CD14-positive monocyte (primary cell): Measurements from ENCODE around the gene TXK. TPM values are rescaled to one million over a fixed set of nuclear protein-coding genes. Genes with fewer than 3 reads are reported as not detected.

Source experiments
- DNase-seq, 3 donors: peaks; one replicate each; pipeline ENCODE4 v3.0.0-alpha.2; 2011 to 2022
- H2AFZ ChIP-seq: 2 replicates; pipeline ENCODE4 v1.6.0; 2012; ENCODE audit warnings: mild to moderate bottlenecking, low read depth, low read length, inconsistent platforms; ENCODE audit not compliant: insufficient read depth, poor library complexity, severe bottlenecking
- H3K27ac ChIP-seq, 2 donors: 1 replicate in 1 of 2; 2 replicates in 1 of 2; pipeline ENCODE4 v1.5.1; 2012 to 2013; ENCODE audit warnings: low read length in 2 of 2, control low read depth in 1 of 2, inconsistent platforms in 1 of 2, low read depth in 1 of 2, mild to moderate bottlenecking in 1 of 2
- H3K27me3 ChIP-seq, 2 donors: one replicate each; pipeline versions ENCODE4 v1.6.0 to v1.6.1; 2011 to 2013; ENCODE audit warnings: low read length in 2 of 2; ENCODE audit not compliant: control insufficient read depth in 2 of 2, insufficient read depth in 2 of 2
- H3K36me3 ChIP-seq, 2 donors: replicated peaks in 1 of 2; 1 replicate in 1 of 2; 2 replicates in 1 of 2; pipeline versions ENCODE4 v1.5.1 to v1.6.1; 2012 to 2013; ENCODE audit warnings: low read length in 2 of 2, control low read depth in 1 of 2, inconsistent platforms in 1 of 2, mild to moderate bottlenecking in 1 of 2; ENCODE audit not compliant: insufficient read depth in 2 of 2, control insufficient read depth in 1 of 2
- H3K4me1 ChIP-seq, 2 donors: 1 replicate in 1 of 2; 2 replicates in 1 of 2; pipeline versions ENCODE4 v1.5.1 to v1.6.1; 2012 to 2013; ENCODE audit warnings: low read length in 2 of 2, control low read depth in 1 of 2, inconsistent platforms in 1 of 2, mild to moderate bottlenecking in 1 of 2, moderate library complexity in 1 of 2; ENCODE audit not compliant: insufficient read depth in 2 of 2, control insufficient read depth in 1 of 2
- H3K4me2 ChIP-seq: replicated peaks from 2 replicates; pipeline ENCODE3; 2012; ENCODE audit warnings: low read length, moderate library complexity, mild to moderate bottlenecking; ENCODE audit not compliant: poor library complexity, severe bottlenecking; ENCODE audit errors: extremely low read depth
- H3K4me3 ChIP-seq, 3 experiments: fragments of 200-600 bp in 1 of 3; sonication (generic) in 1 of 3; replicated peaks in 1 of 3; 1 replicate in 2 of 3; 2 replicates in 1 of 3; pipeline ENCODE4 v1.5.1; 2011 to 2013; ENCODE audit warnings: low read length in 3 of 3, mild to moderate bottlenecking in 3 of 3, control low read depth in 2 of 3, low read depth in 2 of 3, inconsistent platforms in 1 of 3, moderate library complexity in 1 of 3
- H3K79me2 ChIP-seq: 2 replicates; pipeline ENCODE4 v1.6.0; 2012; ENCODE audit warnings: mild to moderate bottlenecking, control low read depth, inconsistent platforms, low read length, moderate library complexity; ENCODE audit not compliant: insufficient read depth
- H3K9ac ChIP-seq: 2 replicates; pipeline ENCODE4 v1.6.0; 2017; ENCODE audit warnings: low read length, mild to moderate bottlenecking; ENCODE audit not compliant: insufficient read depth, poor library complexity, severe bottlenecking
- H3K9me3 ChIP-seq, 2 donors: replicated peaks in 1 of 2; 1 replicate in 1 of 2; 2 replicates in 1 of 2; pipeline versions ENCODE4 v1.5.1 to v1.6.1; 2012 to 2013; ENCODE audit warnings: low read length in 2 of 2, control low read depth in 1 of 2; ENCODE audit not compliant: control insufficient read depth in 1 of 2, insufficient read depth in 1 of 2
- H4K20me1 ChIP-seq: 2 replicates; pipeline ENCODE4 v1.6.0; 2012; ENCODE audit warnings: mild to moderate bottlenecking, low read length, control low read depth, moderate library complexity; ENCODE audit not compliant: insufficient read depth
- H3K27ac Mint-ChIP-seq, 7 donors: one replicate each; pipeline ENCODE4 v1.8.0; 2020; ENCODE audit warnings: mild to moderate bottlenecking in 7 of 7, mixed read lengths in 7 of 7, moderate library complexity in 6 of 7, inconsistent platforms in 2 of 7
- H3K27me3 Mint-ChIP-seq, 3 donors: one replicate each; pipeline ENCODE4 v1.8.0; 2021 to 2022; ENCODE audit warnings: low read depth in 3 of 3, mild to moderate bottlenecking in 3 of 3, mixed read lengths in 3 of 3, moderate library complexity in 3 of 3, inconsistent platforms in 1 of 3
- H3K36me3 Mint-ChIP-seq, 2 donors: one replicate each; pipeline ENCODE4 v1.8.0; 2020; ENCODE audit warnings: mixed read lengths in 2 of 2, inconsistent platforms in 1 of 2, mild to moderate bottlenecking in 1 of 2
- H3K4me1 Mint-ChIP-seq: one replicate; pipeline ENCODE4 v1.8.0; 2020; ENCODE audit warnings: mild to moderate bottlenecking, mixed read lengths
- H3K4me3 Mint-ChIP-seq, 2 donors: one replicate each; pipeline ENCODE4 v1.8.0; 2020; ENCODE audit warnings: mild to moderate bottlenecking in 2 of 2, mixed read lengths in 2 of 2, moderate library complexity in 1 of 2
- H3K9me3 Mint-ChIP-seq, 7 donors: one replicate each; pipeline ENCODE4 v1.8.0; 2020 to 2022; ENCODE audit warnings: mixed read lengths in 7 of 7, mild to moderate bottlenecking in 6 of 7, moderate library complexity in 6 of 7, inconsistent platforms in 2 of 7
- CTCF ChIP-seq: fragments of 200-600 bp; IDR thresholded peaks from one replicate; pipeline ENCODE4 v1.8.0; 2022; ENCODE audit warnings: antibody characterized with exemption, mild to moderate bottlenecking
- WGBS: methylation state at CpG from one replicate; pipeline ENCODE4 v1.1.5; 2013; ENCODE audit warnings: missing lambda C conversion rate; ENCODE audit not compliant: insufficient coverage; 5-methylcytosine and 5-hydroxymethylcytosine counted together
- intact Hi-C, 2 donors: fragments of 100-400 bp; cut with micrococcal nuclease; formaldehyde crosslinking; loops; one replicate each; pipeline versions ENCODE4 v1.15.0 to v1.15.1; 2023
- polyA plus RNA-seq, 3 donors: library from polyadenylated mRNA; depleted of rRNA in 1 of 3; unstranded in 2 of 3; stranded (reverse) in 1 of 3; fragments of 300-500 nt in 2 of 3; fragments of >200 nt in 1 of 3; fragmentation: Illumina TruSeq in 2 of 3; gene quantifications; 1 replicate in 2 of 3; 2 replicates in 1 of 3; pipeline ENCODE4 v1.2.3, GENCODE V29; 2012 to 2021

The TXK gene
- polyA plus RNA-seq, 3 donors: 0.13 to 0.93 (median 0.54) TPM

- Histone ChIP-seq H3K79me2 (no peaks in the 10 kb centered on the region), H3K4me3 (no peak overlapping the region), H2AFZ (no peak overlapping the region), H3K4me1 (no peaks in the 10 kb centered on the region), H3K36me3 (no peaks in the 10 kb centered on the region), H3K27ac (no peak overlapping the region), H3K4me2 (no peak overlapping the region), H3K9ac (no peak overlapping the region), H4K20me1 (no peaks in the 10 kb centered on the region), H3K9me3 (no peaks in the 10 kb centered on the region), H3K27me3 (no peaks in the 10 kb centered on the region)
- no peak overlapping the region for H3K4me3 Mint-ChIP-seq
- no peaks in the 10 kb centered on the region for H3K9me3 Mint-ChIP-seq
- H3K27ac Mint-ChIP-seq: peak overlapping the region in 1 of 7 donors; percentile 25
- peaks cover 0 to 3% (median 0%) of the 10 kb centered on the region in 3 donors for H3K27me3 Mint-ChIP-seq
- DNase-seq: no peak
- intact Hi-C loops: no loop called here
- no peaks in the 10 kb centered on the region for H3K36me3 Mint-ChIP-seq
- no peak for TF ChIP-seq CTCF
- no peaks in the 10 kb centered on the region for H3K4me1 Mint-ChIP-seq
- no CpG with 5 or more reads among the region's 8 CpGs for WGBS
These were observed 21.9 kb downstream of the TXK start for GRCh38 chr4:48112017-48112667.

- Mint-ChIP-seq H3K4me3 (no peak overlapping the region), H3K27me3 (peaks cover 0 to 5% (median 0%) of the 10 kb centered on the region in 3 donors), H3K27ac (no peak overlapping the region), H3K9me3 (no peaks in the 10 kb centered on the region), H3K36me3 (no peaks in the 10 kb centered on the region), H3K4me1 (no peaks in the 10 kb centered on the region)
- Histone ChIP-seq H3K79me2 (no peaks in the 10 kb centered on the region), H3K27ac (no peak overlapping the region), H3K4me2 (no peak overlapping the region), H3K4me1 (no peaks in the 10 kb centered on the region), H3K9me3 (no peaks in the 10 kb centered on the region), H3K27me3 (no peaks in the 10 kb centered on the region), H3K9ac (no peak overlapping the region), H2AFZ (no peak overlapping the region), H4K20me1 (no peaks in the 10 kb centered on the region), H3K36me3 (no peaks in the 10 kb centered on the region), H3K4me3 (no peak overlapping the region)
- intact Hi-C loops: no loop called here
- WGBS: no CpG with 5 or more reads among the region's 1 CpG
- no peak for DNase-seq
- no peak for TF ChIP-seq CTCF
These were observed 23.5 kb downstream of the TXK start for GRCh38 chr4:48110452-48110978.
